ENCODE measurements around the gene CASZ1. TPM values are rescaled to one million over a fixed set of nuclear protein-coding genes. Genes with fewer than 3 reads are reported as not detected.

The CASZ1 gene
- total RNA-seq, 1 experiment from 2014 or later, result 27.8 TPM

GRCh38 chr1:10791105-10791951, 5.1 kb downstream of the CASZ1 start:
- TSS peak; percentile 66 for BruUV-seq (replicated peaks)
- in situ Hi-C loops (cut with HindIII; ENCODE audit: low pct_unique_long_range_greater_than_20kb, low sequenced_read_pairs), result no loop called here
- H3K9me3 ChIP-seq (ENCODE audit: control insufficient read depth, insufficient read depth, low read depth, low read length), result no peaks in the 10 kb centered on the region
- POLR2A ChIA-PET, result no interaction called here
- H3K4me1 ChIP-seq (ENCODE audit: control insufficient read depth, insufficient read depth, low read length), result peaks cover 46% of the 10 kb centered on the region
- H3K27ac ChIP-seq (ENCODE audit: low read length), result peak overlapping the region; percentile 76
- TF ChIP-seq POLR2AphosphoS5 (IDR thresholded peaks at IDR 0.05; ENCODE audit: low read depth, low read length) (no peak), REST (IDR thresholded peaks at IDR 0.05; ENCODE audit: insufficient read depth in 1 of 2, low read depth in 2 of 2, low read length in 1 of 2) (no peak), TCF7L2 (IDR thresholded peaks at IDR 0.05; ENCODE audit: low read depth, low read length) (no peak), CTCF (IDR thresholded peaks at IDR 0.05) (no peak), SIN3A (IDR thresholded peaks at IDR 0.05; ENCODE audit: borderline replicate concordance, insufficient read depth, low read depth, low read length) (no peak)
- CTCF ChIA-PET, result interaction anchor here (0.6 to 0.9 kb wide), 2 partner anchors 58 to 109 kb away, joined by 3 to 5 read pairs; no protein-coding TSS in a partner anchor
- no peak for ATAC-seq
- no peak for DNase-seq (ENCODE audit: low read depth, low spot score)
- H3K4me3 ChIP-seq (ENCODE audit: low read depth in 2 of 2, low read length in 2 of 2), result peak overlapping the region; percentile 9 to 45
- intact Hi-C loops (cut with micrococcal nuclease; ENCODE audit: unreplicated experiment), result loop anchor here (5.0 kb wide), 1 partner anchor 99 kb away; no protein-coding TSS in a partner anchor
- H3K27me3 ChIP-seq (ENCODE audit: control insufficient read depth, insufficient read depth, low read length), result no peaks in the 10 kb centered on the region
- H3K36me3 ChIP-seq (ENCODE audit: control insufficient read depth, insufficient read depth, low read length), result no peaks in the 10 kb centered on the region

- in situ Hi-C loops (cut with HindIII; ENCODE audit: low pct_unique_long_range_greater_than_20kb, low sequenced_read_pairs) (no loop called here), intact Hi-C loops (cut with micrococcal nuclease; ENCODE audit: unreplicated experiment) (loop anchor here (5.0 kb wide), 1 partner anchor 98 kb away; no protein-coding TSS in a partner anchor)
- Histone ChIP-seq H3K27ac (ENCODE audit: low read length) (peak overlapping the region; percentile 76), H3K9me3 (ENCODE audit: control insufficient read depth, insufficient read depth, low read depth, low read length) (no peaks in the 10 kb centered on the region), H3K4me1 (ENCODE audit: control insufficient read depth, insufficient read depth, low read length) (peaks cover 51% of the 10 kb centered on the region), H3K27me3 (ENCODE audit: control insufficient read depth, insufficient read depth, low read length) (no peaks in the 10 kb centered on the region), H3K4me3 (ENCODE audit: low read depth in 2 of 2, low read length in 2 of 2) (peak overlapping the region; percentile 9 to 41), H3K36me3 (ENCODE audit: control insufficient read depth, insufficient read depth, low read length) (no peaks in the 10 kb centered on the region)
- ChIA-PET POLR2A (interaction anchor here (0.6 kb wide), 1 partner anchor 212 kb away, joined by 3 read pairs; no protein-coding TSS in a partner anchor), CTCF (interaction anchor here (0.5 kb wide), 1 partner anchor 290 kb away, joined by 3 read pairs; no protein-coding TSS in a partner anchor)
- DNase-seq (ENCODE audit: low read depth, low spot score), result no peak
- BruUV-seq (replicated peaks), result no TSS peak
- ATAC-seq, result no peak
- TF ChIP-seq SIN3A (IDR thresholded peaks at IDR 0.05; ENCODE audit: borderline replicate concordance, insufficient read depth, low read depth, low read length) (0 out of 2 replicates have a peak, but pooled peaks have one; percentile 27), POLR2AphosphoS5 (IDR thresholded peaks at IDR 0.05; ENCODE audit: low read depth, low read length) (no peak)
These were observed 6.4 kb downstream of the CASZ1 start for GRCh38 chr1:10789803-10790702.

Measured in Panc1 (cell line).